DND-41 (cell line): ENCODE results near the gene PPP1R14C.

Experiments used
- ATAC-seq: fragments of 200-7000 bp; cut with Tn5 transposase; 3 replicates; pipeline ENCODE4 v1.9.1; 2021; ENCODE audit warnings: low read depth; ENCODE audit not compliant: insufficient read depth
- DNase-seq: peaks from one replicate; pipeline ENCODE4 v3.0.0-alpha.2; 2020
- H2AFZ ChIP-seq: 2 replicates; pipeline ENCODE4 v1.6.0; 2012; ENCODE audit warnings: low read depth, low read length
- H3K27ac ChIP-seq: 2 replicates; pipeline ENCODE4 v1.5.1; 2012; ENCODE audit warnings: low read length, inconsistent platforms
- H3K27me3 ChIP-seq: fragments of 200-600 bp; sonication (generic); 2 replicates; pipeline ENCODE4 v1.6.0; 2012; ENCODE audit warnings: low read length, mild to moderate bottlenecking, inconsistent platforms; ENCODE audit not compliant: insufficient read depth, poor library complexity
- H3K36me3 ChIP-seq: 2 replicates; pipeline ENCODE4 v1.5.1; 2012; ENCODE audit warnings: low read length, inconsistent platforms; ENCODE audit not compliant: insufficient read depth
- H3K4me1 ChIP-seq: 2 replicates; pipeline ENCODE4 v1.5.1; 2012; ENCODE audit warnings: mild to moderate bottlenecking, low read length; ENCODE audit not compliant: insufficient read depth
- H3K4me2 ChIP-seq: 2 replicates; pipeline ENCODE4 v1.6.0; 2012; ENCODE audit warnings: mild to moderate bottlenecking, moderate library complexity, low read length, inconsistent platforms; ENCODE audit not compliant: insufficient read depth
- H3K4me3 ChIP-seq, 2 experiments: fragments of 200-600 bp in 1 of 2; shearing (Covaris generic) in 1 of 2; 2 replicates each; pipeline ENCODE4 v1.5.1; 2012 to 2016; ENCODE audit warnings: inconsistent platforms in 2 of 2, low read length in 2 of 2, mild to moderate bottlenecking in 2 of 2, low read depth in 1 of 2, moderate library complexity in 1 of 2
- H3K79me2 ChIP-seq: 2 replicates; pipeline ENCODE4 v1.6.0; 2012; ENCODE audit warnings: low read length, inconsistent platforms; ENCODE audit not compliant: insufficient read depth
- H3K9ac ChIP-seq: 2 replicates; pipeline ENCODE4 v1.6.0; 2012; ENCODE audit warnings: low read depth, mild to moderate bottlenecking, inconsistent platforms, low read length, moderate library complexity
- H3K9me3 ChIP-seq: 2 replicates; pipeline ENCODE4 v1.5.1; 2012; ENCODE audit warnings: low read length, moderate library complexity, mild to moderate bottlenecking, inconsistent platforms; ENCODE audit not compliant: insufficient read depth, severe bottlenecking
- H4K20me1 ChIP-seq: 2 replicates; pipeline ENCODE4 v1.6.0; 2012; ENCODE audit warnings: low read length; ENCODE audit not compliant: insufficient read depth
- CTCF ChIP-seq: IDR thresholded peaks from 2 replicates; pipeline ENCODE4 v1.5.1; 2012; ENCODE audit warnings: borderline replicate concordance, low read length, moderate library complexity, mild to moderate bottlenecking; ENCODE audit not compliant: poor library complexity, severe bottlenecking; ENCODE audit errors: extremely low read depth
- EZH2 ChIP-seq: IDR thresholded peaks from 3 replicates; pipeline ENCODE4 v1.6.1; 2012; ENCODE audit warnings: borderline replicate concordance, low read depth, mild to moderate bottlenecking, moderate library complexity, low read length, inconsistent platforms; ENCODE audit not compliant: severe bottlenecking

The PPP1R14C gene

GRCh38 chr6:150143516-150144293 lies 861 bp downstream of the PPP1R14C start:
- no peak overlapping the region for H2AFZ ChIP-seq
- ATAC-seq (no peak), DNase-seq (no peak)
- peaks cover 17% of the 10 kb centered on the region for H3K27me3 ChIP-seq
- H3K4me2 ChIP-seq, result no peak overlapping the region
- no peaks in the 10 kb centered on the region for H3K9me3 ChIP-seq
- no peak overlapping the region for H3K4me3 ChIP-seq
- H3K27ac ChIP-seq, result no peak overlapping the region
- no peaks in the 10 kb centered on the region for H3K4me1 ChIP-seq
- no peak for TF ChIP-seq EZH2
- TF ChIP-seq CTCF, result no peak
- H3K79me2 ChIP-seq, result no peaks in the 10 kb centered on the region
- no peak overlapping the region for H3K9ac ChIP-seq
- H4K20me1 ChIP-seq, result no peaks in the 10 kb centered on the region
- no peaks in the 10 kb centered on the region for H3K36me3 ChIP-seq

GRCh38 chr6:150144294-150144868 lies 1.5 kb downstream of the PPP1R14C start:
- Histone ChIP-seq H2AFZ (no peak overlapping the region), H3K36me3 (no peaks in the 10 kb centered on the region), H3K27ac (no peak overlapping the region), H3K27me3 (peaks cover 14% of the 10 kb centered on the region), H3K9ac (no peak overlapping the region), H3K9me3 (no peaks in the 10 kb centered on the region), H3K79me2 (no peaks in the 10 kb centered on the region), H3K4me3 (no peak overlapping the region), H4K20me1 (no peaks in the 10 kb centered on the region), H3K4me2 (no peak overlapping the region), H3K4me1 (no peaks in the 10 kb centered on the region)
- ATAC-seq, result no peak
- no peak for DNase-seq
- TF ChIP-seq CTCF (no peak), EZH2 (no peak)

- Histone ChIP-seq H3K36me3 (no peaks in the 10 kb centered on the region), H3K27me3 (peaks cover 17% of the 10 kb centered on the region), H3K4me3 (no peak overlapping the region), H2AFZ (no peak overlapping the region), H4K20me1 (no peaks in the 10 kb centered on the region), H3K4me2 (no peak overlapping the region), H3K4me1 (no peaks in the 10 kb centered on the region), H3K9me3 (no peaks in the 10 kb centered on the region), H3K27ac (no peak overlapping the region), H3K79me2 (no peaks in the 10 kb centered on the region), H3K9ac (no peak overlapping the region)
- no peak for DNase-seq
- no peak for ATAC-seq
- TF ChIP-seq CTCF, result no peak
- TF ChIP-seq EZH2, result no peak
Observed at GRCh38 chr6:150145427-150145826, 2.6 kb downstream of the PPP1R14C start.
